Bronchial epithelial cell (primary cell): Measurements from ENCODE around the gene PRTN3. TPM values are rescaled to one million over a fixed set of nuclear protein-coding genes. Genes with fewer than 3 reads are reported as not detected.

Experiments
- DNase-seq: peaks from one replicate; pipeline ENCODE4 v3.0.0-alpha.2; 2010; ENCODE audit warnings: low read depth
- FAIRE-seq: peaks from 2 replicates; lab custom pipeline; 2011; peaks lifted over from hg19 to GRCh38; lab: Jason Lieb, UNC
- H3K27me3 ChIP-seq: 2 replicates; pipeline ENCODE4 v1.5.1; 2011; ENCODE audit warnings: low read length; ENCODE audit not compliant: control insufficient read depth, insufficient read depth
- H3K36me3 ChIP-seq: 2 replicates; pipeline ENCODE4 v1.5.1; 2011; ENCODE audit warnings: low read length; ENCODE audit not compliant: control insufficient read depth, insufficient read depth
- H3K4me3 ChIP-seq: 2 replicates; pipeline ENCODE4 v1.5.1; 2011; ENCODE audit warnings: mild to moderate bottlenecking, low read depth, low read length, control low read depth
- total RNA-seq: library from RNA; depleted of rRNA; stranded (reverse); fragments of >200 nt; gene quantifications from 2 replicates; pipeline ENCODE4 v1.2.1, GENCODE V29; 2014
- TF ChIP-seq, protein P1 (sequence below): IDR thresholded peaks from 2 replicates; pipeline ENCODE4 v1.5.1; 2011; ENCODE audit warnings: mild to moderate bottlenecking, moderate library complexity, low read length, control low read depth, inconsistent platforms; ENCODE audit not compliant: insufficient read depth, severe bottlenecking

Gene PRTN3
- total RNA-seq, 1 donor from 2014 or later, result not detected

DNA sequence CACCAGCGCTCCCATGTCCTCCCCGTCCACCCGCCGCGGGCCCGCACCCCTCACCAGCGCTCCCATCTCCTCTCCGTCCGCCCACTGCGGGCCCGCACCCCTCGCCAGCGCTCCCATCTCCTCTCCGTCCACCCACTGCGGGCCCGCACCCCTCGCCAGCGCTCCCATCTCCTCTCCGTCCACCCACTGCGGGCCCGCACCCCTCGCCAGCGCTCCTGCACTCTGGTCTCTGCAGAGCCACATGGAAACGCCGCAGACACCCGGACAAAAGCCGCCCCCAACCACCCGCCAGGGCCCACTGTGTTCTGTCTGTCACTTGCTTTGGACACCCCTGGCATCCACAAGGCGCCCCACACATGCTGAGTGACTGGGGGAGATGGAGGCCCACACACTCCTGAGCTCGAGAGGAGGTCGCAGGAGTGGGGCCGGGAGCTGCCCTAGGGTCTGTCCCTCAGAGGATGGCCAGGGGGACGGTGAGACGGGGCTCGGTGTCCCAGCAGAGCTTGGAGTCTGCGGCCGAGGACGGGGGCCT is 26.0 kb downstream of the PRTN3 start:
- DNase-seq, result no peak
- peaks cover 9% of the 10 kb centered on the region for H3K36me3 ChIP-seq
- no peak overlapping the region for H3K4me3 ChIP-seq
- TF ChIP-seq, protein P1, sequence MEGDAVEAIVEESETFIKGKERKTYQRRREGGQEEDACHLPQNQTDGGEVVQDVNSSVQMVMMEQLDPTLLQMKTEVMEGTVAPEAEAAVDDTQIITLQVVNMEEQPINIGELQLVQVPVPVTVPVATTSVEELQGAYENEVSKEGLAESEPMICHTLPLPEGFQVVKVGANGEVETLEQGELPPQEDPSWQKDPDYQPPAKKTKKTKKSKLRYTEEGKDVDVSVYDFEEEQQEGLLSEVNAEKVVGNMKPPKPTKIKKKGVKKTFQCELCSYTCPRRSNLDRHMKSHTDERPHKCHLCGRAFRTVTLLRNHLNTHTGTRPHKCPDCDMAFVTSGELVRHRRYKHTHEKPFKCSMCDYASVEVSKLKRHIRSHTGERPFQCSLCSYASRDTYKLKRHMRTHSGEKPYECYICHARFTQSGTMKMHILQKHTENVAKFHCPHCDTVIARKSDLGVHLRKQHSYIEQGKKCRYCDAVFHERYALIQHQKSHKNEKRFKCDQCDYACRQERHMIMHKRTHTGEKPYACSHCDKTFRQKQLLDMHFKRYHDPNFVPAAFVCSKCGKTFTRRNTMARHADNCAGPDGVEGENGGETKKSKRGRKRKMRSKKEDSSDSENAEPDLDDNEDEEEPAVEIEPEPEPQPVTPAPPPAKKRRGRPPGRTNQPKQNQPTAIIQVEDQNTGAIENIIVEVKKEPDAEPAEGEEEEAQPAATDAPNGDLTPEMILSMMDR, result no peak
- H3K27me3 ChIP-seq, result no peaks in the 10 kb centered on the region
- FAIRE-seq, result no peak

DNA sequence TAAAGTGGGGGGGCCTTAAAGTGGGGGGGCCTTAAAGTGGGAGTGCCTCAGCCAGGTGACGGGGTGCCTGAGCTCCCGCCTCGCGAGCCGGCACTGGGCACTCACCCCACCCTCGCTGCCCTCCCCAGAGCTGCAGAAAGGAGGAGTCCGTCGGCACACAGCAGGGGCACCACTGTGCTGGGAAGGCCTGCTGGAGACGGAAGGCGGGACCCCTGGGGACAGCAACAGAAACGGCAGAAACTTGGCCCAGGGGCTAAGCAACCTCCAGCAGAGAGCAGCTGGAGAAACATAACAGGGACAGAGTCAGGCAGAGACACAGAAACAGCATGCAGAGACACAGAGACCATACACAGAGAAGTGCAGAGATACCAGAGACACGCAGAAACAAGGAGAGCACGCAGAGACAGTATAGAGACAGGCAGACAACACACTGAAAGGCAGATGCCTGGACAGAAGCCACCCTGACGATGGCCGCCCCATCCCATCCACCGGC is 26.5 kb downstream of the PRTN3 start:
- Histone ChIP-seq H3K27me3 (no peaks in the 10 kb centered on the region), H3K36me3 (peaks cover 9% of the 10 kb centered on the region), H3K4me3 (no peak overlapping the region)
- DNase-seq (no peak), FAIRE-seq (no peak)
- TF ChIP-seq, protein P1, result no peak

DNA sequence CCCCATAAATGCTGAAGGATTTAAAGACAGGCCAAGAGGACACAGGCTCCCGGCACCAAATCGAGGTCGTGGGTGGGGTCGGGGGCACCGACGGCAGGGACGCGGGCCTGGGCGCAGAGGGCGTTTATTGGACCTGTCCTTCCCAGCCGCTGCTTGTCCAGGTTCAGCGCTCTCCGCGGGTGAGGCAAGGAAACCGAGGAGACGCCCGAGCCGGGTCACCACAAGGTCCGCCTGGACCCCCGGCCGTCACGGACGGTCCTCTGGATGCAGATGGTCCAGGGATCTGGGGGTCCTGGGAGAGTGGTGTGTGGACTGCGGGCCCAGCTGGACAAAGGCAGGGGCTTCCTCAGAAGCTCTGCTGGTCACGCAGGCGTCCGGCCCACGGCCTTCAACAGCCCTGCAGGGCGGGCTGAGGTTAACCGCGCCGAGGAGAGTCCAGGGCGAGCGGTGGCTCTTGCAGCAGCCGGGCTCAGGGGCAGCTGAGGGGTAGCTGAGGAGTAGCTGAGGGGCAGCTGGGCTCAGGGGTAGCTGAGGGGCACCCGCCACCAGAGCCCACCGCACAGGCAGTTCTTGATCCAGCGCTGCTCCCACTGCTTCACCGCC is 27.2 kb downstream of the PRTN3 start:
- TF ChIP-seq, protein P1, result no peak
- FAIRE-seq, result no peak

DNA sequence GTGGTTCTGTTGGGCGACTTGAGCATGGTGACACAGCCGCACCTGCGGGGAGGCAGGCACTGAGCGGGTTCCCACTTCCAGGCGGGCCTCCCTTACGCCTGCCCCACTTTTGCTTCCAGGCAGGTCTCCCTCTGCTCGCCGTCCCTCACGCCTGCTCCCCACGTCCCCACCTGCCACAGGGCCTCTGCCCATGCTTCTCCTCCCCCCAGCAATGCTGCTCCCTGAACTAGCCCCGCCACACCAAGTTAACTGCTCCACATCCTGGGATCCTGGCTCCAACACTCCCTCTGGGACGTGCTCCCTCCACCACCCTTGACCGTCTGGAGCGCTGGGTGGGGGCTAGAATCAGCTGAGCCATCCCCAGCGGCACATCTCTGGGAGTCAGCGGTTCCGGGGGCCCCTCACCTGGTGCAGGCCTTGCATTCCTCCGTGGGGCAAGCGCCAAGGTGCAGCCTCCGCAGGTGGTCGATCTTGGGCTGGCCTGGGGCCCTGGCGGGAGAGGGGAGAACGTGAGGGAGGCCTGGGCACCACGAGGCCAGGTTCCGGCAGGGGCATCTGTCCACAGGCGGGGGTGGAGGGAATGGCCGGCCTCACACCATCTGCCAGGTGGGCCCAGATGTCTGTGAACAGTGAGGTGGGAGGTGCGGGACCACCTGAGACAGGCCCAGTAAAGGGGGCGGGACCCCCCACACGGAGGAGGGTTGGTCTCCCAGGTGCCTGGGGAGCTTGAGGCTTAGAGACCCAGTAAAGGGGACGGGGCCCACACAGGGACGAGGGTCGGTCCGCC is 27.9 kb downstream of the PRTN3 start:
- FAIRE-seq, result no peak
- TF ChIP-seq, protein P1, result no peak
- DNase-seq, result no peak

More for the DNA sequence above, 27.2 kb downstream of the PRTN3 start:
- DNase-seq, result no peak
- H3K27me3 ChIP-seq, result no peaks in the 10 kb centered on the region
- no peak overlapping the region for H3K4me3 ChIP-seq
- peaks cover 9% of the 10 kb centered on the region for H3K36me3 ChIP-seq

DNA sequence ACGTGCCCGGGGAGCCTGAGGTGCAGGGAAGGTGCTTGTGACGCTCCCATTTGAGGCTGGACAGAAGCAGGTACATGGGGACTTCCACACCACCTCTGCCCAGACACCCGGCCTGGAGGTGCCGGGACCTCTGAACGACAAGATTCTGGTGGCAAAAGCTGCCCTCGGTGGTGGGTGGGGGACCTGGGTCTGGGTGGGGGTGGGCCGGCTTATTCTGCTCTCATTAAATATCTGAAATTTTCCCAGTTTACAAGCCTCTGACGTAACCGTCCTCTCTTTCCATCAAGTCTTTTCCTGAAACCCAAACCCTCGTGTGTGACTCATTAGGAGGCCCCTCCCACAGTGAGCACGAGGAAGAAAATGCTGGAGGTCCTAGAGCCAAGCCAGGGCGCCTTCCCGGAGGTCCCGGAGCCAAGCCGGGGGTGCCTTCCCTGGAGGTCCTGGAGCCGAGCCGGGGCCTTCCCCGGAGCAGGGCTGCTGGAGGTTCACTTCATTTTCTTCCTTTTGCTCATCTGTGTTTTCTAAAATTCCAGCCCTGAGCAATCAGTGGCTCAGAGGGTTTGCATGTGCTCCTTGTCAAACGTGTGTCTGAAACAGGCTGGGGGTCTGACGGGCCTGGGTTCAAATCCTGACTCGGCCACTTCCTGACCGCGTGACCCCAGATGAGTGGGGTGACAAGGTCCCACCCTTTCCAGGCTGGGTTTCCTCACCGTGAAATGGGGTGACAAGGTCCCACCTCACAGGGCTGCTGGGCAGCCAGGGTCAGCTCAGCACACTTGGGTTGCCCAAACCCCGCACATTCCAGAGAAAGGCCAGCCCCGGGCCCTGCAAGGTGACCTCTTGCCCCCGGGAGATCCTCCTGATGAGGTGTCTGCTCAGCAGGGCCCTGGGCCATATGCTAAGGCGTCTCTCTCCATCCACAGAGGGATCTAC is 28.7 kb downstream of the PRTN3 start:
- peaks cover 9% of the 10 kb centered on the region for H3K36me3 ChIP-seq
- DNase-seq (peak; percentile 82), FAIRE-seq (no peak)
- H3K27me3 ChIP-seq, result no peaks in the 10 kb centered on the region
- TF ChIP-seq, protein P1, result no peak
- H3K4me3 ChIP-seq, result no peak overlapping the region

More for the DNA sequence above, 27.9 kb downstream of the PRTN3 start:
- no peaks in the 10 kb centered on the region for H3K27me3 ChIP-seq
- peaks cover 9% of the 10 kb centered on the region for H3K36me3 ChIP-seq
- H3K4me3 ChIP-seq, result no peak overlapping the region
